Calu3 (cell line): Measurements from ENCODE around the gene SPDL1. TPM values are rescaled to one million over a fixed set of nuclear protein-coding genes. Genes with fewer than 3 reads are reported as not detected.
"Not testable (repeated sequence)": the region's sequence is repeated elsewhere in the genome, so short reads cannot be mapped to it uniquely, and the experiment has no call there.

Experiments
- BruUV-seq: library from RNA; stranded (reverse); fragments of 400-500 nt; replicated peaks from 2 replicates; lab custom pipeline; 2021; lab: Mats Ljungman, UMichigan
- CTCF ChIA-PET: fragments of 300-600 bp; sonication (Branson Sonifier 250); formaldehyde crosslinking; loops from one replicate; lab custom pipeline; 2022; ENCODE audit warnings: antibody characterized with exemption; lab: Charles Lee
- DNase-seq: peaks from one replicate; pipeline ENCODE4 v3.0.0; 2022
- H3K27ac Mint-ChIP-seq: one replicate; pipeline ENCODE4 v1.8.0; 2022; ENCODE audit warnings: mixed read lengths; ENCODE audit not compliant: unreplicated experiment
- H3K27me3 Mint-ChIP-seq: one replicate; pipeline ENCODE4 v1.8.0; 2022; ENCODE audit warnings: mixed read lengths; ENCODE audit not compliant: unreplicated experiment
- H3K36me3 Mint-ChIP-seq: one replicate; pipeline ENCODE4 v1.8.0; 2022; ENCODE audit warnings: mild to moderate bottlenecking, moderate library complexity, mixed read lengths; ENCODE audit not compliant: insufficient read depth, unreplicated experiment
- H3K4me1 Mint-ChIP-seq: one replicate; pipeline ENCODE4 v1.8.0; 2022; ENCODE audit warnings: mild to moderate bottlenecking, low read depth, mixed read lengths; ENCODE audit not compliant: unreplicated experiment
- H3K4me3 Mint-ChIP-seq: one replicate; pipeline ENCODE4 v1.8.0; 2022; ENCODE audit warnings: mild to moderate bottlenecking, low read depth, moderate library complexity, mixed read lengths; ENCODE audit not compliant: unreplicated experiment
- H3K9me3 Mint-ChIP-seq: one replicate; pipeline ENCODE4 v1.8.0; 2022; ENCODE audit warnings: low read depth, mixed read lengths; ENCODE audit not compliant: unreplicated experiment
- intact Hi-C: fragments of 100-400 bp; cut with micrococcal nuclease; formaldehyde crosslinking; loops from one replicate; pipeline ENCODE4 v1.10.0; 2022; ENCODE audit not compliant: unreplicated experiment
- total RNA-seq: library from RNA; stranded (reverse); gene quantifications from 2 replicates; pipeline ENCODE4 v1.2.3, GENCODE V29; 2022
- TF ChIP-seq, protein P1 (sequence below): fragments of 200-600 bp; IDR thresholded peaks from one replicate; pipeline ENCODE4 v1.8.0; 2022; ENCODE audit warnings: antibody characterized with exemption; ENCODE audit not compliant: unreplicated experiment

The SPDL1 gene
- total RNA-seq, 1 experiment from 2014 or later = 45.8 TPM

GRCh38 chr5:169609716-169610115 is 26.1 kb downstream of the SPDL1 start:
- Mint-ChIP-seq H3K9me3 (peaks cover 6% of the 10 kb centered on the region), H3K4me1 (no peaks in the 10 kb centered on the region), H3K4me3 (no peak overlapping the region), H3K27me3 (no peaks in the 10 kb centered on the region), H3K27ac (no peak overlapping the region), H3K36me3 (no peaks in the 10 kb centered on the region)
- TF ChIP-seq, protein P1, sequence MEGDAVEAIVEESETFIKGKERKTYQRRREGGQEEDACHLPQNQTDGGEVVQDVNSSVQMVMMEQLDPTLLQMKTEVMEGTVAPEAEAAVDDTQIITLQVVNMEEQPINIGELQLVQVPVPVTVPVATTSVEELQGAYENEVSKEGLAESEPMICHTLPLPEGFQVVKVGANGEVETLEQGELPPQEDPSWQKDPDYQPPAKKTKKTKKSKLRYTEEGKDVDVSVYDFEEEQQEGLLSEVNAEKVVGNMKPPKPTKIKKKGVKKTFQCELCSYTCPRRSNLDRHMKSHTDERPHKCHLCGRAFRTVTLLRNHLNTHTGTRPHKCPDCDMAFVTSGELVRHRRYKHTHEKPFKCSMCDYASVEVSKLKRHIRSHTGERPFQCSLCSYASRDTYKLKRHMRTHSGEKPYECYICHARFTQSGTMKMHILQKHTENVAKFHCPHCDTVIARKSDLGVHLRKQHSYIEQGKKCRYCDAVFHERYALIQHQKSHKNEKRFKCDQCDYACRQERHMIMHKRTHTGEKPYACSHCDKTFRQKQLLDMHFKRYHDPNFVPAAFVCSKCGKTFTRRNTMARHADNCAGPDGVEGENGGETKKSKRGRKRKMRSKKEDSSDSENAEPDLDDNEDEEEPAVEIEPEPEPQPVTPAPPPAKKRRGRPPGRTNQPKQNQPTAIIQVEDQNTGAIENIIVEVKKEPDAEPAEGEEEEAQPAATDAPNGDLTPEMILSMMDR = no peak
- DNase-seq = no peak
- BruUV-seq = no TSS peak
- CTCF ChIA-PET = no interaction called here
- intact Hi-C loops = no loop called here

GRCh38 chr5:169610606-169611005 is 27.0 kb downstream of the SPDL1 start:
- TF ChIP-seq, protein P1 = no peak
- Mint-ChIP-seq H3K36me3 (no peaks in the 10 kb centered on the region), H3K4me1 (no peaks in the 10 kb centered on the region), H3K27ac (no peak overlapping the region), H3K27me3 (no peaks in the 10 kb centered on the region), H3K9me3 (peaks cover 6% of the 10 kb centered on the region), H3K4me3 (no peak overlapping the region)
- DNase-seq = no peak
- intact Hi-C loops = no loop called here
- CTCF ChIA-PET = interaction anchor here (0.6 kb wide), 1 partner anchor 560 kb away, joined by 6 read pairs; no protein-coding TSS in a partner anchor
- BruUV-seq = no TSS peak

GRCh38 chr5:169615561-169615960 is 32.0 kb downstream of the SPDL1 start:
- TF ChIP-seq, protein P1 = no peak
- Mint-ChIP-seq H3K27me3 (no peaks in the 10 kb centered on the region), H3K9me3 (peaks cover 12% of the 10 kb centered on the region), H3K4me1 (no peaks in the 10 kb centered on the region), H3K4me3 (no peak overlapping the region), H3K27ac (no peak overlapping the region), H3K36me3 (no peaks in the 10 kb centered on the region)
- no peak for DNase-seq
- no TSS peak for BruUV-seq
- intact Hi-C loops = no loop called here
- CTCF ChIA-PET = no interaction called here

- intact Hi-C loops = not testable (repeated sequence)
Measured at GRCh38 chr5:169624307-169624706, 40.7 kb downstream of the SPDL1 start.

GRCh38 chr5:169626779-169627178 is 43.2 kb downstream of the SPDL1 start:
- Mint-ChIP-seq H3K9me3 (peaks cover 4% of the 10 kb centered on the region), H3K27me3 (no peaks in the 10 kb centered on the region), H3K4me3 (no peak overlapping the region), H3K36me3 (no peaks in the 10 kb centered on the region), H3K4me1 (no peaks in the 10 kb centered on the region), H3K27ac (no peak overlapping the region)
- TF ChIP-seq, protein P1 = no peak
- no peak for DNase-seq
- CTCF ChIA-PET = no interaction called here
- no TSS peak for BruUV-seq
- intact Hi-C loops = no loop called here

More at GRCh38 chr5:169624307-169624706, 40.7 kb downstream of the SPDL1 start:
- BruUV-seq, CTCF ChIA-PET, H3K4me3 Mint-ChIP-seq, H3K4me1 Mint-ChIP-seq, H3K9me3 Mint-ChIP-seq, DNase-seq, H3K36me3 Mint-ChIP-seq, H3K27me3 Mint-ChIP-seq, H3K27ac Mint-ChIP-seq: not testable (repeated sequence)
